Cardiac fibroblast (primary cell): ENCODE measurements around the gene C4orf50.

Source experiments
- DNase-seq, 2 donors: peaks; one replicate each; pipeline versions ENCODE4 v3.0.0 to v3.0.0-alpha.2; 2010; ENCODE audit warnings: low read depth in 2 of 2
- H3K4me3 ChIP-seq, 2 donors: replicated peaks in 1 of 2; 1 replicate in 1 of 2; 2 replicates in 1 of 2; pipeline ENCODE4 v1.5.1; 2011; ENCODE audit warnings: low read depth in 2 of 2, low read length in 2 of 2, mild to moderate bottlenecking in 2 of 2, moderate library complexity in 1 of 2
- CTCF ChIP-seq: IDR thresholded peaks from one replicate; pipeline ENCODE4 v1.5.1; 2011; ENCODE audit warnings: low read depth, mild to moderate bottlenecking, low read length, inconsistent platforms

Gene C4orf50

GRCh38 chr4:5973033-5973432 is 45.2 kb downstream of the C4orf50 start:
- no peak for TF ChIP-seq CTCF
- no peak overlapping the region for H3K4me3 ChIP-seq
- no peak for DNase-seq

DNA sequence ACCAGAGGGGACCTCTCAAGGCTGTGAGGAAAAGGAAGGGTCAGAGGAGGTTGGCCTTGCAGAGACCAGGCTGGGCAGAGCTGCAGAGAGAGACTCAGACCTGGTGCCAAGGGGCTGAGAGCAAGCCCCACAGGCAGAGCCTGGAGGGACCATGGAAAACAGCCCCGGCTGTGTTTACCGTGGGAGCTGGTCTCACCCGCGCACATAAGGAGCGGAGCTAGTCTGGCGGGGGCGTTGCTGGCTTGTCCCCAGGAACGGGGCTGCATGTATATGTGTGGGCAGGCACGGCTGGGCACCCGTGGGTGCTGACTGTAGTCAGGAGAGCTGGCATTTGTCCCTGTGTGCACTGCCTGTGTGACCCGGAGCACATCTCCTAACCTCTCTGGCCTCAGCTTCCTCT is 45.7 kb downstream of the C4orf50 start:
- no peak for TF ChIP-seq CTCF
- no peak overlapping the region for H3K4me3 ChIP-seq
- no peak for DNase-seq

GRCh38 chr4:5971078-5971450 is 47.2 kb downstream of the C4orf50 start:
- TF ChIP-seq CTCF: no peak
- DNase-seq: no peak
- H3K4me3 ChIP-seq: no peak overlapping the region

- TF ChIP-seq CTCF: no peak
- H3K4me3 ChIP-seq: no peak overlapping the region
- no peak for DNase-seq
Measured at GRCh38 chr4:5970381-5971077, 47.7 kb downstream of the C4orf50 start.

GRCh38 chr4:5969777-5970176 is 48.5 kb downstream of the C4orf50 start:
- DNase-seq: no peak
- TF ChIP-seq CTCF: no peak
- no peak overlapping the region for H3K4me3 ChIP-seq

- no peak for TF ChIP-seq CTCF
- no peak overlapping the region for H3K4me3 ChIP-seq
- no peak for DNase-seq
Measured at GRCh38 chr4:5969336-5969735, 48.9 kb downstream of the C4orf50 start.

DNA sequence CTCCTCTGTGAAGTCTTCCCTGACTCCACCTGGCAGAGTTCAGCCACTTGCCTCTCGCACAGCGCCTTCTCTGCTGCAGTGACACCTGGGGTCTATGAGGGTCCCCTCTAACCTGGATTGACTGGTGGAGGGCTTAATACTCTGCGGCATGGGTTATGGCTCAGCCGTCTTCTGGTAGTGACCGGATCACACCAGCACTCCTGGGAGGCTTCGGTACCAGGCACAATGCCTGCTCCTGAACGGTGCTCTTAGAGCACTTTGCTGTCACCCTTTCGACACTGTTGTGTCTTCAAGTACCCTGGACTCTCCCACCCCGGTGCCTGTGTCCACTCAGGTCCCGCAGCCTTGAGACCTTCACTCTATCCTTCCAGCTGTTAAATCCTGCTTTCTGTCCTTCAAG is 50.0 kb downstream of the C4orf50 start:
- H3K4me3 ChIP-seq: no peak overlapping the region
- no peak for TF ChIP-seq CTCF
- no peak for DNase-seq
